Activated T-cell treated with anti-CD3 and anti-CD28 coated beads for 1 hour (primary cell): ENCODE data around the gene ANXA3.
"Not testable (repeated sequence)": the region's sequence is repeated elsewhere in the genome, so short reads cannot be mapped to it uniquely, and the experiment has no call there.

Experiments used
- DNase-seq: peaks from one replicate; pipeline ENCODE4 v3.0.0-alpha.2; 2020; ENCODE audit warnings: low read depth

ANXA3 gene, protein sequence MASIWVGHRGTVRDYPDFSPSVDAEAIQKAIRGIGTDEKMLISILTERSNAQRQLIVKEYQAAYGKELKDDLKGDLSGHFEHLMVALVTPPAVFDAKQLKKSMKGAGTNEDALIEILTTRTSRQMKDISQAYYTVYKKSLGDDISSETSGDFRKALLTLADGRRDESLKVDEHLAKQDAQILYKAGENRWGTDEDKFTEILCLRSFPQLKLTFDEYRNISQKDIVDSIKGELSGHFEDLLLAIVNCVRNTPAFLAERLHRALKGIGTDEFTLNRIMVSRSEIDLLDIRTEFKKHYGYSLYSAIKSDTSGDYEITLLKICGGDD

DNA sequence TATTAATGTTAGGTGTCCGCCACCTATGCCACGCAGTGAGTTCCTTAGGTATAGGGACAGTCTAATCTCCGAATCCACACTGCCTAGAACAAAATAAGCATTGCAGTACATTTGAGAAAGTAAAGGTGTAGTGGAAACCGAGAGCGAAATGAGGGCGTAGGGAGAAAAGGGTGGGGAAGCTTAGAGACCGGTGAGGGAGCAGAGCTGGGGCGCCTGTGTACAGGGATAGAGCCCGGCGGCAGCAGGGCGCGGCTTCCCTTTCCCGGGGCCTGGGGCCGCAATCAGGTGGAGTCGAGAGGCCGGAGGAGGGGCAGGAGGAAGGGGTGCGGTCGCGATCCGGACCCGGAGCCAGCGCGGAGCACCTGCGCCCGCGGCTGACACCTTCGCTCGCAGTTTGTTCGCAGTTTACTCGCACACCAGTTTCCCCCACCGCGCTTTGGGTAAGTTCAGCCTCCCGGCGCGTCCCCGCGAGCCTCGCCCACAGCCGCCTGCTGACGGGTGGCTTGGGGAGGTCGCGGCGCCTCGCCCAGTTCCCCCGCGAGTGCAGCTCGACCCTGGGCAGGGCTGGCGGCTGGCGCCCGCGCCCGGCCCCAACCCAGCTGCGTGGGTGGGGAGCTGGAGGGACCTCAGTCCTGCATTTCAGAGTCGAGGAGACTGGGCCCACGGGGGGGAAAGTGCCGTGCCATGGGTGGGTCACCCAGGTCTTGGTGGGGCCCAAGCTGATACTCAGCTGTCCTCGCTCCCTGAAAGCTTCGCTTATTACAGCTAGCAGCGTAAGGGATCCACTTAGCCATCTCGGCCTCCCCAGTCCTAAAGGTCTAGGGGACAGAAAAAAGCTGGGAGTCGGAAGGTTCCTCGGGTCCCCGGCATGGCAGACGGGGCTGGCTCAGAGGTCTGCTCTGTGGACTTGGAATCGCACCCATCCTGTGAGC lies at the start of gene ANXA3:
TSS of gene ANXA3 (plus strand) at position 351 of the 932 bp plus-strand sequence. CDS start 2,704 bp downstream, outside the sequence.
- DNase-seq: no peak

DNA sequence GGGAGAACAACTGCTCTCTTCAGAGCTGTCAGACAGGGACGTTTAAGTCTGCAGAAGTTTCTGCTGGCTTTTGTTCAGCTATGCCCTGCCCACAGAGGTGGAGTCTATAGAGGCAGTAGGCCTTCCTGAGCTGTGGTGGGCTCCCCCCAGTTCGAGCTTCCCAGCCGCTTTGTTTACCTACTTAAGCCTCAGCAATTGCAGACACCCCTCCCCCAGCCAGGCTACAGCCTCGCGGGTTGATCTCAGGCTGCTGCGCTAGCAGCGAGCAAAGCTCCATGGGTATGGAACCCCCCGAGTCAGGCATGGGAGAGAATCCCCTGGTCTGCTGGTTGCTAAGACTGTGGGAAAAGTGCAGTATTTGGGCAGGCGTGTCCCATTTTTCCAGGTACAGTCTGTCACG lies 45.3 kb upstream of the ANXA3 start:
- DNase-seq: not testable (repeated sequence)

DNA sequence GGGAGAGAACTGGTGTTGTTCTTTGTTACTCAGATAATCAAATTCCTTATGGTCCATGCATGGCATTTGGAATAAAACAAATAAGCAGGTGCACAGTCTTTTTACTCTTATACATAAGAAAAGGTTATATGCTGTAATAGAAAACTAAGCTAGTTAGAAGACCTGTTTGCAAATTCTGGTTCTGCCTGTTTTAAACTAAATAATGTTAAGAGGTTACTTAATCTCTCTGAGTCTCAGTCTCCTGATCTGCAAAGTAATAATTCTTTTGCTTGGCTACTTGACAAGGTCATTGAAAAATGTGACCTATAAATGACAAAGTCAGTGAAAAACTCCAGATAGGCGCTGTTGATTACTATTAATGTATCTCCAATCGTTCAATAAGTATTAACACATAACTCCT lies 42.5 kb upstream of the ANXA3 start:
- no peak for DNase-seq

DNA sequence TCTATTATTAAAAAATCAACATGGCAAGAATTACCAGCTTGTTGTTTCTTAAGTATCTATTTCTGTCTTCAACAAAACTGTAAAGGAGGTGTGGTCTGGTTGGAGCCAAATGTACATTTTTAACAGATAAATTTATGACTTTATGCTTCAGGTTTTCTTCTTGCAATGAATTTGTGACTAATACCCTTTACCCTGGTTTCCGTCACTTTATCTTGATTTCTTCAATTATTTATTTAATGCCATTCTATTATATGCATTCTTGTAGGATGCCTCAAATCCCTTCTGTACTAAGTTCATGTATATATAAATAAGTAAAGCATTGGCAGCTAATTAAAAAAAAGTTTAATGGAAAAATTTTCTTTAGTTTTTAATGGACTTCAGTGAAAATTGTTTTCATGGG lies 41.5 kb upstream of the ANXA3 start:
- DNase-seq: no peak

DNA sequence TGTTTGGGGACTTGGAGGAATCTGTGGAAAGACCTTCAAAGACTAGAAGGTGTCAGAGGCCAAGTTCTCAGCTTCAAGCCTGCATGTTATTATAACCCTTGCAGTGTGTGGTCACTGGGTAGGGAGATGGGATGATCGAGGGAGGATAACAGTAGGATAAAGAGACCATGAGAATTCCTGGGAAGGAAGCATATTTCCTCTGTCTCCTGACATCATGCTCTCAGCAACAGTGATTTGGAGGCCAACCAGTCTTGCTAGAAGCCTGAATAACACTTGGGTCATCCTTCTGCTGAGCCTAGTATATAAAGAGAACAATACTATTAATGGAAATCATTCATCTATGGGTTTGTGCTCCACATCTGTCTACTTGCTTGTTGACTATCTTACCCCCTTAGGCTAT lies 40.9 kb upstream of the ANXA3 start:
- no peak for DNase-seq

DNA sequence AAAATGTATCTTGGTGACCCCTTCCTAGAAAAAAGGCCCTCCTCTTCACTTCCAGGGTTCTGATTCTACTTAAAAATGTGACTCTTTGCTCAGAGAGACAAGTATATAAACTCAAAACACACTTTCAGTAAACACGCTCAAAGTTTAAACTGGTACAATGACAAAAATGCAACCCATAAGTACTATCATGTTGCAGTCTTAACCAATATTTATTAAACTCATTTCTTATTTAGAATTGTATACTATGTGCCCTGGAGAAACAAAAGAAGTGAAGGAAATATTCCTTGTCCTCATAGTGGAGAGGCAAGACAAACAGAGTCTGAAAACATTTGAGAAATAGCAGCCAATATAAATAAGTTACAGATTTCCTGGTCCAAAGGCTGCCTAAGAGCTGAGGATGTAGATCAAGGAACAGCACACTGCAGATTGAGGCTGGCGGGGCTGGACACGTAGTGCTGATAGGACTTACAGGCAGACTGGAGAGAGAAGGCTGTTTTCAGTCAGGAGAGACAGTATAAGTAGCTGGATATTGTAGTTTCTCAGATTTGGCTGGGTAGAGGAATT lies 39.1 kb upstream of the ANXA3 start:
- no peak for DNase-seq

DNA sequence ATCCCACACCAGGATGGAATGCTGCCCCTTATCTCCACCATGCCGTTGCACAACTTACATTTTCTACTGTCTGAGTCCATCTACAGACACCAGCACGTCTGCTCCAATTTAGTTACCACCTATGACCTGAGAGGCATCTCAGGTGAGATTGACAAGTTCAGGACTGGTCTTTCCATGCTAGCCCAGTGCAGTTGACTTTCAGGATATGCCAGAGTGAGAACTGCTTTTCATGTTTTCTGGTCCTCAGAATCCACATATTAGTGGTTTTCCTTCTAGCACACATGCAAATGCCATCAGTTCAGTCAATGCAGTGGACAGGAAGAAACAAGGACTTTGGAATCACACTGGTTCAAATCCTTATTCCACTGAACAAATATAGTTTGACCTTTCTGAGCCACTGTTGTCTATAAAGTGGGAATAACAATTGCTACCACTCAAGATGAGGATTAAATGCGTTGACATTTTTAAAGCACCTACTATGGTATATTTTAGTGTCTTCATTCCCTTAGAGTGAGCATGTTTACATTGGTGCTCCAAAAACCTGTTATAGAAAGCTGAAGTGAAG lies 38.1 kb upstream of the ANXA3 start:
- no peak for DNase-seq

DNA sequence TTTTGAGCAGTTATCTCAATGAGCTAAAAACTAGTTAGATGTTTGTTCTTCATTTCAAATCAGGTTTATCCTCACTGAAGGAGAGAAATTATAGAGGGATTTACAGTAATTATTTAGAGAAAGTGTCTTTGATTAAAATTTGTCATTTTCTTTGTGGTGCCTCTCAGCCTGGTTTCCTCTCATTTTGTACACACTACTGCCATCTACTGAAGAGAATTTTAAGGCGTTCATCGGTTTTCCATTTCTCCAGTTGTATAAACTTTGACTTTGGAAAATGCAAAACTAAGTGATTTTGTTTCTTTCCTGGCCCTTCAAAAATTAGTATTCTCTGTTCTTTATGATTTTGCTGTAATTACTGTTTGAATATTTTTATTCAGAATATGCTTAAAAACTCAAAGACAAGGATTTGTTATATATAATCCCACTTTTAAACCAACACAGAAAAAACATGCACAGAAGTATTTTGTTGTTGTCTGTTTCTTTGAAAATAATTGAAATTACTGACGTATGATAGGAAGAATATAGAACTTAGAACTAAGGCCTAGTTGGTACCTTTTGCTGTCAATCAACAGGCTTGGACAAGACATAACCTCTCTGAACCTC lies 34.4 kb upstream of the ANXA3 start:
- DNase-seq: no peak

DNA sequence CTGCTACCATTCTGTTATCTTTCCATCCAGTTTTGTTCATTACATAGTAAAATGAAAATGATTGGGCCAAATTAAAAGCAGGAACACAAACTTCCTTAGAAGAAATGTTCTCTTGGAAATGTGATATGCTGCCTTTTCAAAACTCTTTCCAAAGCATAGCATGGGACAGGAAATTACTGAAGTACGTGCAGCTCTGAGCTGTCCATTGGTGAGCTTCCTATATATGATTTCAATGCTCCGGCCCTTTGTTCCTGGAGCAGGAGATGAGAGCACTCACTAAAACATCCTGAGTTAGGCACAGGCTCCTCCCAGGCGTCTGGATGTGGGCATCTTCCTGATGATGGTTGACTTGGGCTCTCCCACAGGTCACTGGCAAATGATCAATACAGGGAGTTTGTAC lies 33.0 kb upstream of the ANXA3 start:
- DNase-seq: no peak

DNA sequence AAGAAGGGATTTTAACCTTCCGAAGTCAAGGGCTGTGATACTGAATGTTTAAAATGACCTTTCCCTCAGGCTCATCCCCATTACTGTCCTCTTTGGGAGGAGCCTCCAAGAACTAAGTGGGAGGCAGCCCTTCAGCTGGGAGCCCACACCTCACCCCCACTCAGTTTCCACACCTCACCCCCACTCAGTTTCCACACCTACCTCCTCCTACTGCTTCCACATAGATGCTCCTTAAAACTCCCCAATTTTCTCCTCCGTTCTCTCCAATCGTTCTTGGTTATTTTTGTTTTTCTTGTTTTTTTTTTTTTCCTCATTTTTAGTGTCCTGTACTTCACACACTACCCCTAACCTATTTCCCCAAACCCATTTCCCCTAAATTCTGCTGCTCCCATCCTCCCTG lies 31.6 kb upstream of the ANXA3 start:
- DNase-seq: no peak

DNA sequence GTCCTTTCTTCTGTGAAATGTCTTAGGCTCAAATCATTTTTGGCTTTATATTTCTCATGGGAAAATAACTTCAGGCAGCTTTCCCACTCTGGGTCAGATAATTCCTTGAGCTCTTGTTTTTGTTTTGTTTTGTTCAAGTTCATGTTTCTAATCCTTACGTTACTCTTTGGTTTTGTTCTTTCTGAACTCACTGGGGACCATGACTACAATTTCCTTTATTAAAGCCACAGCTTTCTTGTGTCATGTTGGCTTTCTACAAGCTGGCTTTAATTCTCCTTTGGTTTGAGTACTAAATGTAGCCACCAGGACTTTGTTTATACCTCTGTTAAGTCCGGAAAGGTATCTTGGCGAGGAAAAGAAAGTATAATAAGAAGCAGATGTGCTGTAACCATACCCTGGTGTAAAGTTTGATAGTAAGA lies 30.8 kb upstream of the ANXA3 start:
- no peak for DNase-seq

DNA sequence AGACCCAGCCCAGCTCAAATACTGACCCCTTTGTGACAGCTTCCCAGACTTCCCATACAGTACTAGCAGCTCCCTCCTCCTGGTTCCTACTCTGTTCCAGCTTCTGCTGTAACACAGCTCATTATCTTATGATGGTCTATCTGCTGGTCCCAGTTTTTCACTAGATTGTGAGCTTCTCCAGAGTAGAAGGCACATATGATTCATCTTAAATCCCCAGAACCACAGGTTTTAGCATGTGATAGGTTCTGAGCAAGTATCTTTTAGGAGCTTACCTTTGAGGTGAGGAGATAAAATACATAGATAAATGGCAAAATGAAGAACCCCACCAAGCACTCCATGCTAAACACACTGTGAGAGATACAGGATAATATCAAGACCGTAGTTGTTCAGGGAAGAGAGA lies 27.6 kb upstream of the ANXA3 start:
- no peak for DNase-seq

DNA sequence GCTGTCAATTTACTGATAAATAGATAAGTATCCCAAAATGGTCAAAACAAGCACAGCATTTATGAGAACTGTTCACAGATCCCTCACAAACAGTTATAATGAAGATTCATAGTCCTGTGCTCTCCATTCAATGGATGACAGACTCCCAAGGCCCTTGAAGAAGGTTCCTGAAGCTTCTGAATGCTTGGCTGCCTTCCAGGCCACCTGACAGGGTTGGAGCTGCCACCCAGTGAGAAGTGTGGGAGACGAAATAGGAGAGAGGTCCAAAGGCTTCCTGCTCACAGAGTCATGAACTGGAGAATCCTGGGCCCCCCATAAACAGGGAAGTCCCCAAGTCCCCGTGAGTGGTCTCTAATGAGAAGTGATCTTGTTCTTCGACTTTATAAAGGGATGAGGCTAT lies 26.0 kb upstream of the ANXA3 start:
- no peak for DNase-seq

DNA sequence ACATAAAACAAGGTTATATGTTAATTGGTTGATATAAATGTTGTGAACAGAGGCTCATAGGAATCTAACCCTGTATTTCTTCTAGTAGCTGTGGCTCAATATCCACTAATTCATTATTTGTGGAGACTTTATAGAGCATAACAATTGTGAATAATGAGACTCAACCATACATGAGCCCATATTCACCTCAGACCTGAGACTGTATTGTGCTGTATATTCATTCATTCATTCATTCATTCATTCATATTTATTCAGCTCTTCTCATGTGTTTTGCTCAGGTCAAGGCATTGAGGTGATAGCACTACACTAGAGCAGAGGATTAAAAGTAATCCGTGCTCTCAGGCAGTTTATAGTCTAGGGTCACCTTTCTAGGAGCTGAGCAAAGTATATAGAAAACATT lies 24.5 kb upstream of the ANXA3 start:
- no peak for DNase-seq

DNA sequence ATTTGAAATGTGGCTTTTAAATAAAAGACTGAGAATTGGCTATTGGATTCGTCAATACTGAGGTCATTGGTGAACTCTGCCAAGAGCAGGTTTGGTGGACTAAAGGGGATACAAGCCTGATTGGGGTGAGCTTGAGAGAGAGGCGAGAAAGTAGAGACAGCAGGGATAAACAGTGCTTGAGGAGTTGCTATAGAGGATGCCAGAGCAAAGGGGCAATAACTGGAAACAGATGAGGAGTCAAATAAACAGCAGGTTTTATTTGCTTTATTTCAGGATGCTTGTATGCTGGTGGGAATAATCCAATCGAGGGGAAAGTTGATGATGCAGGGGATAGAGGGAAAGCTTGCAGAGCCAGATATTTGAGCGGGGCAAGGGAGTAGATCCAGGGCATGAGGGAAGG lies 24.0 kb upstream of the ANXA3 start:
- DNase-seq: no peak

DNA sequence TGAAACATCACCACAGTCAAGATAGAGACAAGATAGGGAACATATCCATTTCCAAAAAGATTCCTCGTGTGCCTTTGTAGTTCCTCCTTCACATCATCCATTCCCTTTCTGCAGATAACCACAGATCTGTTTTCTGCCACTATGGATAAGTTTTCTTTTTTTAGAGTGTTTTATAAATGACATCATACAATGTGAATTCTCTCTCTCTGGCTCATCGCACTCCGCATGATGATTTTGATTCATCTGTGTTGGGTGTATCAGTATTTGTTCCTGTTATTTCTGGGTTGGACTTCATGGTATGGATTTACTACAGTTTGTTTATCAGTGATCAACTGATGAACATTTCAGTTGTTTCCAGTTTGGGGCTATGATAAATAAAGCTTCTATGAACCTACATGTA lies 23.2 kb upstream of the ANXA3 start:
- no peak for DNase-seq

DNA sequence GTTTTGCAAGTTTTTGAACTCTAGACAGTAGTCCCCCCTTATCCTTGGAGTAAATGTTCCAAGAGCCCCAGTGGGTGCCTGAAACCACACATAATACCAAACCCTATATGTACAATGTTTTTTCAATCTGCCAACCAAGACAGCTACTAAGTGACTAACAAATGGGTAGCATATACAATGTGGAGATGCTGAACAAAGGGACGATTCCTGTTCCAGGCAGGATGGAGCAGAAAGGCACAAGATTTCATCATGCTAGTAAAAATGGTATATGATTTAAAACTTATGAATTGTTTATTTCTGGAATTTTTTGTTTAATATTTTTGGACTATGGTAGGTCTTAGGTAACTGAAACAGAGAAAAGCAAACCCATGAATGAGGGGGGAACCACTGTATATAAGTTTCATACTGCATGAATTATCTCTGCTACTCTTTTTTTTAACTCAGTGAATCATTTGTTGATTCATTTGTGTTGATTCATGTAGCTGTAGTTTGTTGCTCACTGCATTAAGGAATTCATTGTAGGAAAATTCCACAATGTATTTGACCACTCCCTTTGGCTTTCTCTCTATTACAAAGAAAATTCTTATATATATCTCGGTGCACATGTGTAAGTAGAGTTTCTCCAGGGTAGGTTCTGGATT lies 21.9 kb upstream of the ANXA3 start:
- no peak for DNase-seq

DNA sequence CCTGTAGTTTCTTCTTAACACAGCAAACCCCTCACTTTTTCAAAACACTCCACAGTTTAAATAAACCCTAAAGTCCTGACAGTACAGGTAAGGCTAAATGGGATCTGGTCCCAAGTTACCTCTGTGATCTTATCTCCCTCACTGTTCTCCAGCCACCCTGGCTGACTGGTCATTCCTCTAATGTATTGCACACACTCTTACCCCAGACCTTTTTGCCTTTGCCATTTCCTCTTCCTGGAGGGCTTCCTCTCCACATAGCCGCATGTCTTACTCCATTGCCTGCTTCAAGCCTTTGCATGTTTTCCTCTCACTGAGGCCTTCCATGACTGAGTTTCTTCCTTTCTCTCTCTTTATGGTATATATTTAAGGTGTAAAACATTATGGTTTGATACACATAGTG lies 19.5 kb upstream of the ANXA3 start:
- no peak for DNase-seq

DNA sequence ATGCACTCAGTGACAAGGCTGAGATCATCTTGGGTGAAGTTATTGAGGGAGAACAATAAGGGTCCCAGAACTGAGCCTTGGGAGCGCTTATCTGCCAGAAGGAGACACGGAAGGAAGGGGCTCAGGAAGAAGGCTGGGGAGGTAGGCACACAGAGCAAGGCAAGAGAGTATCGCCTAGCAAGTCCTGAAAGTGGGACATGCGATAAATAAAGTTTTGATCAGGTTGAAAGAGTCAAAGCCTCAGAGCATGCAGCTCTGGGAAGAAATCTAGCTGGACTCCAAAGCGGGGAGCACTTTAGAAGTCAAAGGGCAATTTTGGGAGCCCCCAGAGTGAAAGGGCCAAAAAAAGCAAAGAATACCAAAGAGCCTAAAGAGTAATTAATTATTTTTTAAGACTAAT lies 17.7 kb upstream of the ANXA3 start:
- DNase-seq: no peak

DNA sequence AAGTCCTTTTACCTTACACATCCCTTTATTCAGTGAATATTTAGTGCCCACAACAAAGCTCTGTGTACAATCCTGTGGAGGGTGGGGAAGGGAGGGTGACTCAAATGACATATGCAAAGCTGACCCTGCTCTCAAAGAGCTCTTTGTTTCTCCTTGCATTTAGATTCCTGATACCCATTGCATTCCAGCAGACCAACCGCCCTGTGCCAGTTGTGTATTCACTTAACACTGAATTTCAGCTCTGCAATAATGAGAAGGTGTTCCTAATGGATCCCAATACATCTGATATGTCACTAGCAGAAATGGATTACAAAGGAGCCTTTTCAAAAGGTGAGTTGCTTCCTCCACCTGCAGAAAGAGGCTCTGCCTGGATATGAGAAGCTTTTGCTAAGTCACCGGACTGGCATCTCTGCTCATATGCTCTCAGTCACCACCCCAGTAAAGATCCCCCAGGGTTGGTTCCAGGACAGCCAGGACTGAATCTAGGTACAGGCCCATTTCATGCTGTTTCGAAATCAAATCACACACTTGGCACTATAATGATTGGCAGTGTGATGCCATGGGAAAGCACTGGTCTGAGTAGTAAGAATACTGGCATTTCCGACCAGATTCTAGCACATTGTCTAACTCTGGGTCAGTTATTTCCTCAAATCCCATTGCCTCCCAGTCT lies 17.1 kb upstream of the ANXA3 start:
- no peak for DNase-seq

DNA sequence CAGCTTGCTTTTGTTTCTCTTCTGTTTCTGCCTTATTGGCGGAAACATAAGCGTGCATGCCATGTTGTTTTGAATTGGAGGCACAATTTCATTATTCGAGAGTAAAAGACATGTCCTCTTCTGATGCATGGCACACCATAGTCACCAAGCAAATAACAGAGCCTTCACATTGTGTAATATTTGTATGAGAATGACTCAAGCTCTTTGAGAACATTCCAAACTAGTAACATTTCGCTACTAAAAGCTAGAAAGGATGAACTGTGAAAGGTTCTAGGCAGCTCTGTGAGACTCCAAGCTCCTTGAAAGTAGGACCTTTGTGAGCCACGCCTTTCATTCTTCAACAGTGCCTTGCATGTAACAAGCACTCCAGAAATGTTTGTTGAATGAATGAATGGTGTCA lies 9.2 kb upstream of the ANXA3 start:
- DNase-seq: no peak
